GM18951 (cell line): ENCODE results near the gene POU2AF1.

ENCODE experiments used
- POLR2A ChIP-seq: IDR thresholded peaks from 4 replicates; pipeline ENCODE4 v1.6.1; 2011; ENCODE audit warnings: mild to moderate bottlenecking; ENCODE audit not compliant: insufficient read length, insufficient read depth; ENCODE audit errors: extremely low read depth
- in situ Hi-C: fragments of 300-500 bp; cut with MboI; formaldehyde crosslinking; loops from one replicate; pipeline ENCODE4 v1.12.0; 2022; ENCODE audit warnings: low sequenced_read_pairs, mixed read lengths, inconsistent platforms; ENCODE audit not compliant: unreplicated experiment

POU2AF1 gene

GRCh38 chr11:111359223-111360149 is 19.6 kb downstream of the POU2AF1 start:
- no peak for TF ChIP-seq POLR2A
- in situ Hi-C loops, result no loop called here

DNA sequence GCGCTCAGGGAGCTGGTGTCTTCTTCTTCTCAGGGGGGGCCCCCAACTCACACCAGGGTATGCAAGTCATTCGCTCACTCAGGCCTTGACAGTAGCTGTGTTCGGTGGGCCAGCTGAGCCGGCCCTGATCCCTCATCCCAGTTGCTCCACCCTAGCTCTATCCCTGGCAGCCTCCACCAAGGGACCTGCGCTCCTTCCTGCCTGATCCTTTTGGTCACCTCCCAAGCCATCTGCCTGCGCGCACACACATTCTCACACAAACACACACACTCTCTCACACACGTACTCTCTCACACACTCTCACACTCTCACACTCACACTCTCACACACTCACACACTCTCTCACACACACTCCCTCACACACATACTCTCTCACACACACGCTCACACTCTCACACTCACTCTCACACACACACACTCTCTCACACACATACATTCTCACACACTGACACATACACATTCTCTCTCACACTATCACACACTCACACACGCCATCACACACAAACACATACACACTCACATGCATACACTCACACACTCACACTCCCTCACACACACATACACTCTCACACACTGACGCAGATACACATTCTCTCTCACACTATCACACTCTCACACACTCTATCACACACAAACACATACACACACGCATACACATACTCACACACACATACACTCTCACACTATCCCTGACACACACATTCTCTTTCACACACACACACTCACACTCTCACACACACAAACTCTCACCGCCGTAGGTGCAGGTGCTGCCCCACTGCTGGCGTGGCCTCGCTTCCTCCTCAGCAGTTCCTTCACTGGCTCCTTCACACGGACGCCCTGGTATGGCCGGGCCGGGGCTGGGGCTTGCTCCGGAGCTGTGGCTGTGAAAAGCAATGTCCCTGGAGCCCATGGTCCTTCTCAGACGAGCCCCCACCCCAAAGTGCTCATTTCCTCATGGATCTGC is 20.8 kb downstream of the POU2AF1 start:
- in situ Hi-C loops, result no loop called here
- peak; percentile 23 for TF ChIP-seq POLR2A

- no peak for TF ChIP-seq POLR2A
- in situ Hi-C loops, result no loop called here
Measured at GRCh38 chr11:111357150-111358037, 21.7 kb downstream of the POU2AF1 start.

GRCh38 chr11:111356660-111357048 is 22.4 kb downstream of the POU2AF1 start:
- in situ Hi-C loops, result no loop called here
- no peak for TF ChIP-seq POLR2A

DNA sequence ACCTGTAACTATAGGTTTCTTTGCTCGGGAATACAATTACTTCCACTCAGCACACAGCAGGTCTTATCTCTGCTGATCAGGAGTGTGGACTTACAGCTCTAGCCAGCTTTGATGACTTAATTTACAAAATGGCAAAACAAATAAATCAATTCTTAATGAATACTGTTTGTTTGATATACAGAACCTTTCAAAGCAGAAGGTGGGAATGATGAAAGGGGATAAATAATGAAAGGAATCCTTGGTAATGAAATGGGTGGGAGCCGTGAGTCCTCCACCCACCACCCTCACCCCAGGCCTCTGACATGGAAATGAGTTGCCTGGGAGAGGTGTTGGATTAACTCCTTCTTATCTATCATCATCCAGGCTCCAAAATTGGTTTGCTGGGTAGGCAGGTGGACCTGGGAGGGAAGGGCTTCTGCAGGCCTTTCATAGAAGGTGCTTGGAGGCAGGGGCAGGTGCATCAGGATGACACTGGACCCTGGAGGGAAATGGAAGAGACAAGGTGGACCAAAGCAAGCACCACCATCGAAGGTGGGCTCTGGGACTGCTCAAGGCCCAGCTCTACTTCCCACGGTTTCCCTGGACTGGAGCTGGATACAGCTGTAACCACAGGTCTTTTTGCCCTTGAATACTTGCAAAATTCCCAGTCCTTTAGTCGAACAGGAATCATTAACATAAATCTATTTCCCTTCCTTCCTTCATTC is 23.0 kb downstream of the POU2AF1 start:
- in situ Hi-C loops, result no loop called here
- TF ChIP-seq POLR2A, result peak; percentile 11

DNA sequence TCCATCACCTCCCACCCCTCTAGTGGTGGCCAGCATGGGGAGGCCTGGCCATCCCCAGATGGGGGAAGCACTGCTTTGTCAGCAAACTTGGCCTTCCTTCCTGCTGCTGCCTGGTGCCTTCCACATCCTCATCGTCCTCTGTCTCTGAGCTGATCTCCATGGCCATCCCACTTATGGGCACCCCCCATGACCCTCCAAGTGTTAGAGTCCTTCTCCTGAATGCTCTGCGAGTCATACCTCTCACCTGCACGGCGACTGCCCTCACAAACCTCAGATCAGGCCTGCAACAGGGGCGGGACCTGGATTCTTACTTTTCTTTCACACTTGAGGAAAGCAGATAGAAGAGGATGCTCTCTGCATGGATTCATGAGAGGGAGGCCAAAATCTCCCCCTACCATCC is 24.0 kb downstream of the POU2AF1 start:
- no peak for TF ChIP-seq POLR2A
- in situ Hi-C loops, result no loop called here

- TF ChIP-seq POLR2A, result no peak
- in situ Hi-C loops, result no loop called here
Measured at GRCh38 chr11:111354601-111354891, 24.5 kb downstream of the POU2AF1 start.

GRCh38 chr11:111353776-111354600 is 25.1 kb downstream of the POU2AF1 start:
- in situ Hi-C loops, result no loop called here
- peak; percentile 23 for TF ChIP-seq POLR2A

GRCh38 chr11:111352935-111353710 is 26.0 kb downstream of the POU2AF1 start:
- no peak for TF ChIP-seq POLR2A
- in situ Hi-C loops, result no loop called here

DNA sequence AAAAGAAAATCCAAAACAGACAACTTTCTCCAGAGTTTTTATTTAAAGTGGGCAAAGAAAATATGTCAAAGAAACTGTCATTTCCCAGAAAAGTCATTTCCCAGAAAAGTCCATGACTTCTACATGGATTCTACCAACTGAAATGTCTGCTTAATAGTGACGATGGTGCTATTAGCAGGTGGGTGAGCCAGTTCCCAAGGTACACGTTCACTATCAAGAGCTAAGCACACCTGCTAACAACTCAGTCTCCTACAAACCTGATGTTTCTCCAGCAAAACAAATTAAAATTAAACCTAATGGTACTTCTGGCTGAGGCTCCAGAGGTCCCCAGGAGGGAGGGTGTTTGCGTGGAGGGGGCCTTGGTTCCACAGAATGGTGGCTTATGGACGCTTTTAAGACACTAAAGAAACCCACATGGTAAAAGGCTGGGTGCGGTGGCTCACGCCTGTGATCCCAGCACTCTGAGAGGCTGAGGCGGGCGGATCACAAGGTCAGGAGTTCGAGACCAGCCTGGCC is 26.8 kb downstream of the POU2AF1 start:
- in situ Hi-C loops, result no loop called here
- TF ChIP-seq POLR2A, result peak; percentile 30

DNA sequence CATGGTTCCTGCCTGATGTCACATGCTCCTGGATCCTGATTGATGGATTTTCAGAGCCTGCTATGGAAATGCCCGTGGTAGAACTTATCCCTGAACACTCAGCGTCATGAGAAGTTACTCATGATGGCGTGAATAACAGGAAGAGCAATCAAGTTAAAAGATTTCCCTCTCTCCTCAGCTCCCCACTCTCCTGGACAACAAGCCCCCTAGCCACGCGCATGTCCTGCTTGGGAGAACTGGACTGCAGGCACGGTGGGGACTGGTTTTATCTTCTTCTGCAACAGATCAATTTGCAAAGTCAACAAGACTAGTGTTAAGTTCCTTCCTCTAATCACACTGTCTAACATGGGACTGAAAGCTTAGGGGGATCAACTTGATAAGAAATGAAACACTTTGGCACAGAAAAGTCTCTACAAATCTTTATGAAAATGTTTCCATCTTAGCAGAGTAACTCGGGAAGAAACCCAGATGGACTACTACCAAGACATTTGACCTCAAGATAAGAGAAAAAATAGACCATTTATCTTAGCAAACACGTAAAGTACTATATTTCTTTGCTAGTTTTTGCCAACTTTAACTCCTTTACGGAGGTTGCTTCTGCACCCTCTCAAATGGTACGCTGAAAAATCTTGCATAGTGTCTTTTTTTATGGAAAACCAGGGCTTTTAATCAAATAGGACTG is 27.6 kb downstream of the POU2AF1 start:
- in situ Hi-C loops, result no loop called here

More for the DNA sequence above, 27.6 kb downstream of the POU2AF1 start:
- no peak for TF ChIP-seq POLR2A
